Activated B cell treated with CpG ODN at 0.5 μM for 24 hours (primary cell): Measurements from ENCODE around the gene EPDR1. TPM values are rescaled to one million over a fixed set of nuclear protein-coding genes. Genes with fewer than 3 reads are reported as not detected.

Experiments
- ATAC-seq: fragments of 200-7000 bp; cut with Tn5 transposase; one replicate; pipeline ENCODE4 v1.10.0; 2021; ENCODE audit warnings: low read depth, mild to moderate bottlenecking, moderate library complexity
- CTCF ChIA-PET: fragments of 350-600 bp; sonication (Branson Sonifier 250); formaldehyde crosslinking; loops from one replicate; lab custom pipeline; 2021; ENCODE audit warnings: antibody characterized with exemption; lab: Charles Lee
- POLR2A ChIA-PET: fragments of 350-600 bp; sonication (Branson Sonifier 250); formaldehyde crosslinking; loops from one replicate; lab custom pipeline; 2021; ENCODE audit warnings: antibody characterized with exemption; lab: Charles Lee
- DNase-seq: peaks from one replicate; pipeline ENCODE4 v3.0.0; 2022
- H3K27ac Mint-ChIP-seq: one replicate; pipeline ENCODE4 v1.8.0; 2020; ENCODE audit warnings: mixed read lengths
- H3K27me3 Mint-ChIP-seq: one replicate; pipeline ENCODE4 v1.8.0; 2021; ENCODE audit warnings: mixed read lengths
- H3K36me3 Mint-ChIP-seq: one replicate; pipeline ENCODE4 v1.8.0; 2021; ENCODE audit warnings: low read depth, mixed read lengths
- H3K4me1 Mint-ChIP-seq: one replicate; pipeline ENCODE4 v1.8.0; 2021; ENCODE audit warnings: mixed read lengths
- H3K4me3 Mint-ChIP-seq: one replicate; pipeline ENCODE4 v1.8.0; 2020; ENCODE audit warnings: mild to moderate bottlenecking, mixed read lengths
- H3K9me3 Mint-ChIP-seq: one replicate; pipeline ENCODE4 v1.8.0; 2020; ENCODE audit warnings: mixed read lengths
- intact Hi-C: fragments of 100-400 bp; cut with micrococcal nuclease; formaldehyde crosslinking; loops from one replicate; pipeline ENCODE4 v1.15.1; 2024
- total RNA-seq: library from RNA; stranded (reverse); gene quantifications from 2 replicates; pipeline ENCODE4 v1.2.3, GENCODE V29; 2022
- TF ChIP-seq, protein P1 (sequence below): fragments of 200-600 bp; IDR thresholded peaks from one replicate; pipeline ENCODE4 v1.8.0; 2022; ENCODE audit warnings: antibody characterized with exemption, mild to moderate bottlenecking

Gene EPDR1
- total RNA-seq, 1 donor from 2014 or later, result 0.69 TPM

DNA sequence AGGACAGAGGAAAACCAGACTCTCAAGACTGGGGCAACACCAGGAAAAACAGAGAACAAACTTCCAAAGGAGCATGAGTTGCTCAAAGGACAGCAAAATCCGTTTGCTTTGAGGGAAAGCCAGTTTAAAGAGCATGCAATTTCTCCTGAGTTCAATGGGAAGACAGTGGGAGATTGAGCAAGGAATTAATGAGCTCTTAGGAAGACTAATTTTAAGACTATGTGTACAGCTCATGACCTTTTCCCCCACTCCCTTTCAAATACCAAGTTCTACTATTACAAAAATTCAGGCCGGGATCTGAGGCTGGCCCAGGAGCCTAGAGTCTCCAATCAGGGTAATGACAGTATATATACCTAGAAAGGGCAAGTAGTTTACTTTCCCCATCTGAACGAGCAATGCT, 79.2 kb downstream of the EPDR1 start:
- POLR2A ChIA-PET, result no interaction called here
- ATAC-seq, result no peak
- H3K27ac Mint-ChIP-seq, result no peak overlapping the region
- H3K27me3 Mint-ChIP-seq, result no peaks in the 10 kb centered on the region
- peaks cover 6% of the 10 kb centered on the region for H3K9me3 Mint-ChIP-seq
- TF ChIP-seq, protein P1, sequence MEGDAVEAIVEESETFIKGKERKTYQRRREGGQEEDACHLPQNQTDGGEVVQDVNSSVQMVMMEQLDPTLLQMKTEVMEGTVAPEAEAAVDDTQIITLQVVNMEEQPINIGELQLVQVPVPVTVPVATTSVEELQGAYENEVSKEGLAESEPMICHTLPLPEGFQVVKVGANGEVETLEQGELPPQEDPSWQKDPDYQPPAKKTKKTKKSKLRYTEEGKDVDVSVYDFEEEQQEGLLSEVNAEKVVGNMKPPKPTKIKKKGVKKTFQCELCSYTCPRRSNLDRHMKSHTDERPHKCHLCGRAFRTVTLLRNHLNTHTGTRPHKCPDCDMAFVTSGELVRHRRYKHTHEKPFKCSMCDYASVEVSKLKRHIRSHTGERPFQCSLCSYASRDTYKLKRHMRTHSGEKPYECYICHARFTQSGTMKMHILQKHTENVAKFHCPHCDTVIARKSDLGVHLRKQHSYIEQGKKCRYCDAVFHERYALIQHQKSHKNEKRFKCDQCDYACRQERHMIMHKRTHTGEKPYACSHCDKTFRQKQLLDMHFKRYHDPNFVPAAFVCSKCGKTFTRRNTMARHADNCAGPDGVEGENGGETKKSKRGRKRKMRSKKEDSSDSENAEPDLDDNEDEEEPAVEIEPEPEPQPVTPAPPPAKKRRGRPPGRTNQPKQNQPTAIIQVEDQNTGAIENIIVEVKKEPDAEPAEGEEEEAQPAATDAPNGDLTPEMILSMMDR, result no peak
- intact Hi-C loops, result no loop called here
- no peaks in the 10 kb centered on the region for H3K36me3 Mint-ChIP-seq
- no peak overlapping the region for H3K4me3 Mint-ChIP-seq
- DNase-seq, result no peak
- CTCF ChIA-PET, result no interaction called here
- no peaks in the 10 kb centered on the region for H3K4me1 Mint-ChIP-seq

DNA sequence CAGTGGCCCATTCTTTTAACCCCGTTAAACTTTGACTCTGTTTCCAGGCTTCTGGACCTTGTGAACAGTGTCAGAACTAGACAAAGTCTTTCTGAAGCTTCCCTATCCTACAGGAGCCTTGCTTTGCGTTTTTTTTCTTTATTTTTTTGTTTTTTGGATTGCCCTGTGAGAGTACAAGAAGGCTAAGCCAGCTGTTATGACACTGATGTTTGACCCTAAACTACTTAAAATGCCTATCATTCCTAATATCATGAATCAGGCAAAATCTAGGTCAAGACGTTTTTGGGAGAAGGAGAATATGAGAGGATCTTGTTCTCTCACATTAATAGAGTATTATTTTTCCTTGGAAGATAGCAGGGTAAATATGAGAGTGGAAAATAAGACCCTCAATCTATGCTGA, 79.8 kb downstream of the EPDR1 start:
- H3K27ac Mint-ChIP-seq, result no peak overlapping the region
- H3K9me3 Mint-ChIP-seq, result peaks cover 6% of the 10 kb centered on the region
- no peaks in the 10 kb centered on the region for H3K36me3 Mint-ChIP-seq
- intact Hi-C loops, result no loop called here
- H3K27me3 Mint-ChIP-seq, result no peaks in the 10 kb centered on the region
- ChIA-PET POLR2A (no interaction called here), CTCF (no interaction called here)
- ATAC-seq (no peak), DNase-seq (no peak)
- H3K4me3 Mint-ChIP-seq, result no peak overlapping the region
- TF ChIP-seq, protein P1, result no peak
- no peaks in the 10 kb centered on the region for H3K4me1 Mint-ChIP-seq

Other genes starting within 250 kb of the EPDR1 start
- gene GPR141, start 236.9 kb upstream of the EPDR1 start, total RNA-seq, result not detected in 2 replicates
- gene NME8, start 72.0 kb upstream of the EPDR1 start, total RNA-seq, result not detected in 2 replicates
- not detected in 2 replicates for gene SFRP4, start 3.8 kb upstream of the EPDR1 start, total RNA-seq